NCI-H526 treated with DMSO at 0.1 percent for 48 hours (cell line): ENCODE measurements around the gene ATP6V1G2.
"Not testable (repeated sequence)": the region's sequence is repeated elsewhere in the genome, so short reads cannot be mapped to it uniquely, and the experiment has no call there.

Experiments used
- DNase-seq: peaks from one replicate; lab custom pipeline; 2025; lab: John Stamatoyannopoulos, UW

Gene ATP6V1G2

DNA sequence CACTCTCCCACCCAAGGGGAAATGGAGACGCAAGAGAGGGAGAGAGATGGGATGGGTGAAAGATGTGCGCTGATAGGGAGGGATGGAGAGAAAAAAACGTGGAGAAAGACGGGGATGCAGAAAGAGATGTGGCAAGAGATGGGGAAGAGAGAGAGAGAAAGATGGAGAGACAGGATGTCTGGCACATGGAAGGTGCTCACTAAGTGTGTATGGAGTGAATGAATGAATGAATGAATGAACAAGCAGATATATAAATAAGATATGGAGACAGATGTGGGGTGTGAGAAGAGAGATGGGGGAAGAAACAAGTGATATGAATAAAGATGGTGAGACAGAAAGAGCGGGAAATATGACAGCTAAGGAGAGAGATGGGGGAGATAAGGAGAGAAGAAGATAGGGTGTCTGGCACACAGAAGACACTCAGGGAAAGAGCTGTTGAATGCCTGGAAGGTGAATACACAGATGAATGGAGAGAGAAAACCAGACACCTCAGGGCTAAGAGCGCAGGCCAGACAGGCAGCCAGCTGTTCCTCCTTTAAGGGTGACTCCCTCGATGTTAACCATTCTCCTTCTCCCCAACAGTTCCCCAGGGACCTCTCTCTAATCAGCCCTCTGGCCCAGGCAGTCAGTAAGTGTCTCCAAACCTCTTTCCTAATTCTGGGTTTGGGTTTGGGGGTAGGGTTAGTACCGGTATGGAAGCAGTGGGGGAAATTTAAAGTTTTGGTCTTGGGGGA lies 29.7 kb upstream of the ATP6V1G2 start:
- no peak for DNase-seq

DNA sequence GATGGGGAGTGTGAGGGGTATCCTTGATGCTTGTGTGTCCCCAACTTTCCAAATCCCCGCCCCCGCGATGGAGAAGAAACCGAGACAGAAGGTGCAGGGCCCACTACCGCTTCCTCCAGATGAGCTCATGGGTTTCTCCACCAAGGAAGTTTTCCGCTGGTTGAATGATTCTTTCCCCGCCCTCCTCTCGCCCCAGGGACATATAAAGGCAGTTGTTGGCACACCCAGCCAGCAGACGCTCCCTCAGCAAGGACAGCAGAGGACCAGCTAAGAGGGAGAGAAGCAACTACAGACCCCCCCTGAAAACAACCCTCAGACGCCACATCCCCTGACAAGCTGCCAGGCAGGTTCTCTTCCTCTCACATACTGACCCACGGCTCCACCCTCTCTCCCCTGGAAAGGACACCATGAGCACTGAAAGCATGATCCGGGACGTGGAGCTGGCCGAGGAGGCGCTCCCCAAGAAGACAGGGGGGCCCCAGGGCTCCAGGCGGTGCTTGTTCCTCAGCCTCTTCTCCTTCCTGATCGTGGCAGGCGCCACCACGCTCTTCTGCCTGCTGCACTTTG lies 29.0 kb upstream of the ATP6V1G2 start, which contains the start of gene TNF:
Gene TNF (plus strand): TSS at position 231 of the 567 bp plus-strand sequence. CDS start 177 bp downstream, at position 408.
- DNase-seq: no peak

GRCh38 chr6:31574106-31575061 lies 28.0 kb upstream of the ATP6V1G2 start:
- DNase-seq: no peak

GRCh38 chr6:31573239-31574105 lies 27.1 kb upstream of the ATP6V1G2 start:
- DNase-seq: no peak

DNA sequence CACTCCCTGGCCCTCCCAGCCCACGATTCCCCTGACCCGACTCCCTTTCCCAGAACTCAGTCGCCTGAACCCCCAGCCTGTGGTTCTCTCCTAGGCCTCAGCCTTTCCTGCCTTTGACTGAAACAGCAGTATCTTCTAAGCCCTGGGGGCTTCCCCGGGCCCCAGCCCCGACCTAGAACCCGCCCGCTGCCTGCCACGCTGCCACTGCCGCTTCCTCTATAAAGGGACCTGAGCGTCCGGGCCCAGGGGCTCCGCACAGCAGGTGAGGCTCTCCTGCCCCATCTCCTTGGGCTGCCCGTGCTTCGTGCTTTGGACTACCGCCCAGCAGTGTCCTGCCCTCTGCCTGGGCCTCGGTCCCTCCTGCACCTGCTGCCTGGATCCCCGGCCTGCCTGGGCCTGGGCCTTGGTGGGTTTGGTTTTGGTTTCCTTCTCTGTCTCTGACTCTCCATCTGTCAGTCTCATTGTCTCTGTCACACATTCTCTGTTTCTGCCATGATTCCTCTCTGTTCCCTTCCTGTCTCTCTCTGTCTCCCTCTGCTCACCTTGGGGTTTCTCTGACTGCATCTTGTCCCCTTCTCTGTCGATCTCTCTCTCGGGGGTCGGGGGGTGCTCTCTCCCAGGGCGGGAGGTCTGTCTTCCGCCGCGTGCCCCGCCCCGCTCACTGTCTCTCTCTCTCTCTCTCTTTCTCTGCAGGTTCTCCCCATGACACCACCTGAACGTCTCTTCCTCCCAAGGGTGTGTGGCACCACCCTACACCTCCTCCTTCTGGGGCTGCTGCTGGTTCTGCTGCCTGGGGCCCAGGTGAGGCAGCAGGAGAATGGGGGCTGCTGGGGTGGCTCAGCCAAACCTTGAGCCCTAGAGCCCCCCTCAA lies 25.9 kb upstream of the ATP6V1G2 start, which contains the start of gene LTA:
Gene LTA (plus strand): TSS at position 249 of the 871 bp plus-strand sequence. CDS start 454 bp downstream, at position 703.
- no peak for DNase-seq

DNA sequence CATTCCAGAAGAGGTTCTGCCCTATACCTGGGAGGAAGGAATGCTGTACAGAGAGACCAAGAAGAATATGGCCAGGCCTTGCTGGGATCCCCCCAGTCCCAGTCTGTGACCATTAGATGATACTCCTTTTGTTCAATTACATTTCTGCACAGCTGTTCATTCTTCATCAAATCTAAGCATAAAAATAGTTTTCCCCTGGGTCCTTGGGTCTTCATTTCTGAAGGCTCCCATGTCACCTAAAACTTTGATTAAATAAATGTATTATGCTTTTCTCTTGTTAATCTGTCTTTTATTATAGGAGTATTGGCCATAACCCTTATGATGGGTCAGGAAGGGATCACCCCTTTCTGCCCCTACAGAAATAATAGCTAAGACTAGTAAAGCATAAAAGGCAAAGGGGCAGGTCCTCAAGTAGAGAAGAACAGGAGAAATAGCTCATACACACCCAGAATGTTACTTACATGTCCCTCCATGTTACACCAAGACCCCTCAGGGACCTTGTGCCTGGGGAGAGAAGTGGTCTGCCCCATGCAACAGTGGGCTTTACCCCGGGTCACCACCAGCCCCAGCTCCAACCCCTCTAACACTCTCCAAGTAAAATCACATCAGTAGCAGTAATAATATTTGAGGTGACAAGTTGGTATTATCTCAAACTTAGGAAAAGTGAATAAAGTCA lies 23.6 kb upstream of the ATP6V1G2 start:
- DNase-seq: no peak

GRCh38 chr6:31568537-31568961 lies 22.1 kb upstream of the ATP6V1G2 start:
- no peak for DNase-seq

DNA sequence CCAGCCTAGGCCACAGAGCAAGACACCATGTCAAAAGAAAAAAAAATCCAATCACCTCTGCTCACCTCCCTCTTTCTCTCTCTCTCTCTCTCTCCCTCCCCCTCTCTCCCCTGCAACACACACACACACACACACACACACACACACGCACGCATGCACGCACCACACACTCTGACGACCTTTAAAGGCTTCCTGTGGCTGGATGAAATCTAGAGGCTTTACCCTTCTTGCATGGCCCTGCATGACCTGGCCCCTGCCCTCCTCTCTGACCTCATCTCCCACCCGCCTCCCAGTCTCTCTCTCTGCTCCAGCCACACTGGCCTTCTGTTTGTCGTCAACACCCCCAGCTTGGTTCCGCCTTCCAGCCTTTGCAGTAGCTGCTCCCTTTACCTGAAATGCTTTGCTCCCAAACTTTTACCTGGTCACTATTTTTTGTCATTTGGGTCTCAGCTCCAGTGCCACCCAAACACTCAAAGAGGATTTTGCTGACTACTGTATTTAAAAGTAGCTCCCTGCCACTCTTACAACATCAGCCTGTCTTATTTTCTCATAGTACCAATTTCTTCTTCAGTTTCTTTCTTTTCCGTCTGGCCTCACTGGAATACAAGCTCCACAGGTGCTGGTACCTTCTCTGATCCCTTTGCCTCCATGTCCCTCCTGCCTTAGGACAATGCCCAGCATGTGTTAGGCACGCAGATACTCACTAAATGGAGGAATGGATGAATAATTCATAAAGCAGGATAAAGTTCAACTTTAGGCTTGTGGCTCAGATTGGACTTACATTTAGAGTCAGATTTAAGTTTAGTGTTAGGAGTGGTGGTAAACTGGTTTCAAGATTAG lies 21.3 kb upstream of the ATP6V1G2 start:
- no peak for DNase-seq

DNA sequence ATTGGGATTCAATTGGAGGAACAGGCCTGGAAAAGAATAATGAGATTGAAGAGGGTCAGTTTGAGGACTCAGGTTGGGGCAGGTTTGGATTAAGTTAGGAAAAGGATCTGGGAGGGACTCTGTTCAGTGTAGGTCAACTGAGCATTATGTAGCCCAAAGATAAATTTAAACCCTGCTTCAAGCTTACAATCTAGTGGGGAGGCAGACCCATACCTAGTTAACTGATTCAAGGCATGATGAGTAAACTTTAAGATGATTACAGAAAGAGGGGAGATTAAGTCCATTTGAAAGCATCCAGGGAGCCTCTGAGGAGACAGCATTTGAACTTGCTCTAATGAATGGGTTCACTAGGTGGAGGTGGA lies 14.3 kb upstream of the ATP6V1G2 start:
- DNase-seq: no peak

DNA sequence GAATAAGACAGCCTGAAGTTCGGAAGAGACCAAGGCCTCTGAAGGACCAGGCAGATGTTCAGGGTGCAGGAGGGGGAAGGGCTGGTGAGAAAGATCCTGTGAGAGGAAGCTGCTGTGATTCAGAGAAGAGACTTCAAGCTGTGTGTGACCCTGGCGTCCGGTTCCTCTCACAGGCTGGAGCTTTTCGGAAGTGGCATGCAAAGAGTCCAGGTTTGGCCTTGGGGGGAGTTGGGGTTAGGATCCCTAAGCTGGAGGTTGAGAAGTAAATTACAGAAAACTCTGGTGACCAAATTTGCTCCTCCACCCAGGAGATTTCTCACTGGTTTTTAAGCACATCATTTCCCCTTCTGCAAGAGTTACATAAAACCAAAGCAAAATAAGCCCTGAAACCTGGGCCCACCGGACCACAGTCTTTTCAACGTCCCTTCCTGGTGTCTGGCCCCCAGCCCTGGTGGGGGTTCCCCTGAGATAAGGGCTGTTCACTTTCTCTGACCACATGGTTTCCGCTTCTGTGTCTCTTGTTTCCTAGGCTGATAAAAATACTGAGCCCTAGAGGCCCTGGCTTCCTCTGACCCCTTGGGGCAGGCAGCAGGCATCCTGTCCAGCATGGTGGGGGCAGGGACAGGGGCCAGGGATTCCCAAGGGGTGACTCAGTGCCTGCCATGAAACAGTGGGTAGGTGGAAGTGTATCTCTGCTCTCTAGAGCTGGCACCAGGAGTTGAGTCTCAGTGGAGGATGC lies 13.7 kb upstream of the ATP6V1G2 start:
- DNase-seq: no peak

- DNase-seq: no peak
Observed at GRCh38 chr6:31559606-31559957, 13.2 kb upstream of the ATP6V1G2 start.

DNA sequence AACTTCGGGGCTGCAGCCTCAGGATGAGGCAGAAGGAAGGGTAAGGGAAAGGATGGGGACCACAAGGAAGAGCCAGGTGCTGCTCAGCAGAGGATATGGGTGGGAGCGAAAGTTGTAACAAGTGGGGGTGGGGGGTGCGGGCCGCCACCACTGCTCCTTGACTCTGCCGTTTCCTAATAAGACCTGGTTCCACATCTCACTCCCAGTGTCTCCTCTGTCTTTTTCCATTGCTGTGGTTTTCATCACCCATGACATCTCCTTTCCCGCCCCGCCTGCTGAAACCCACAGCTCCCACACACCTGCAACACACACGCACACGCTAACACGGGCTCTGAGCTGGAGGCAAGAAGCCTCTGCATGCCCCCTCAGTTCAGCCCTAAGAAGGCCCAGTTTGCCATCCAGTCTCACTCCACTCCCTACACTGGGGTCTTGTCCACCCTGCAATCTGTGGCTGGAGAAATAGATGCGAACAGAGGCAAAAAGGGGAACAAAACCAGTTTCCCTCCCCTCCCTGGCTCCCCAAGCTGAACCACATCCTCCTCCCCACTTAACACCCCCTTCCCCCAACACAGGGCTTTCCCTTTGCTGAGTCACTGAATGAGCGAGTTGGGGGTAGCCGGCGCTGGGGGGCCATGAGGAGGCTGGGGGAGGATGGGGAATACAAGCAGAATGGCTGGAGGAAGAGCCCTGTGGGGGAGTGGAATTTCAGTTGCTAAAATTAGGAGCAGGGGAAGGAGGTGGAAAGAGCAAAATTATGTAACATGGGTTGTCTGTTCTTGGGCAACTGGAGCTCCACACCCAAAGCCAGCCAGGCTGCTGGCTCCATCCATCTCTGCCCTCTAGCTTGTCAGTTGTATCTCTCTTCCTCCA lies 12.5 kb upstream of the ATP6V1G2 start:
- DNase-seq: no peak

DNA sequence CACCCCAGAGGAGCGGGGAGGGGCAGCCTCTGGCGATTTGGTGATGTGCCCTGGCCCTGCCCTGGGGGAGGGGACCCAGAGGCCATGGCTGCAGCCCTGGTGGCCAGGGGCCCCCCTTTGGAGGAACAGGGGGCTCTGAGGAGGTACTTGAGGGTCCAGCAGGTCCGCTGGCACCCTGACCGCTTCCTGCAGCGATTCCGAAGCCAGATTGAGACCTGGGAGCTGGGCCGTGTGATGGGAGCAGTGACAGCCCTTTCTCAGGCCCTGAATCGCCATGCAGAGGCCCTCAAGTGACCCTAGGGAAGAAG lies 11.9 kb upstream of the ATP6V1G2 start:
- no peak for DNase-seq

- no peak for DNase-seq
Observed at GRCh38 chr6:31557443-31558317, 11.3 kb upstream of the ATP6V1G2 start.

DNA sequence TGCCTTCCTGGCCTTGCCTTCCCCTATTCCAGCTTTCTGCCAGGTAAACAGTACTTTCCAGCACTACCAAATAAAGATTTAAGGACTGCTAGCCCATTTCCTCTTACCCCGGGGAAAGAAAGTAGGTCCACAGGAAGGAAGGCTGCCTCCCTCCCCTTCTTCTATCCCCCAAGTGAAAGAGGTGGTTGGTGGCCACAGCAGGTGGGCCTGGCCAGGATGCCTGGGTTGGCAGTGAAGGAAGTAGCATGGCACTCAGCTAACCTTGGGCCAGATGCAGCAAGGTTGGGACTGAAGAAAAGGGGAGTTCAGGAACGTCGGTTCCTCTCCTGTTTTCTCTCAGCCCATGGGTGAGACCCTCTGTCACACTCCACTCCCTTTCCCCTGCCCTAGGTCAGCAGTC lies 9.9 kb upstream of the ATP6V1G2 start:
- no peak for DNase-seq

GRCh38 chr6:31551371-31551770 lies 5.0 kb upstream of the ATP6V1G2 start:
- DNase-seq: not testable (repeated sequence)

DNA sequence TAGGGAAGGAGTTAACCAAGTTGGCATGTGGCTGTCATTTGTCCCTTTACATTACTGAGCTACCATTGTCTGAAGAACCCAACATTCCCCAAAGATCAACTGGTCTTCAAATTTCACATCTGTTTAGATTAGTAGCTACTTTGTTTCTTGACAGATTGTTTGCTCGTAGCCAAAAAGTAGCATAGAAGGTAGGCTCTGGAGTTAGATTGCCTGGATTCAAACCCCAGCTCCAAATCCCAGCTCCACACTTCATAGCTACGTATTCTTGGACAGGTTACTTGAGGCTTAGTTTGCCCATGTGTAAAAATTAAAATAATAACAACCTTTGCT lies 2.1 kb upstream of the ATP6V1G2 start:
- no peak for DNase-seq
